ENCODE measurements around the gene SPEG.

- TF ChIP-seq CTCF (IDR thresholded peaks at IDR 0.05) = no peak
- TF ChIP-seq EZH2phosphoT487 (IDR thresholded peaks at IDR 0.05) = no peak
Measured at GRCh38 chr2:219446101-219446504, 11.5 kb downstream of the SPEG start.

All from neural progenitor cell (in vitro differentiated cells).